GM13976 (cell line): ENCODE measurements around the gene MEGF11.

Experiments used
- DNase-seq: peaks from one replicate; pipeline ENCODE4 v3.0.0; 2012; ENCODE audit warnings: low spot score
- CTCF ChIP-seq: IDR thresholded peaks from 2 replicates; pipeline ENCODE4 v1.5.1; 2012; ENCODE audit warnings: borderline replicate concordance, mild to moderate bottlenecking; ENCODE audit not compliant: insufficient read depth; ENCODE audit errors: extremely low read depth, missing control alignments, control extremely low read depth
- in situ Hi-C: fragments of 300-500 bp; cut with MboI; formaldehyde crosslinking; loops from one replicate; pipeline ENCODE4 v1.12.0; 2022; ENCODE audit warnings: low sequenced_read_pairs, mixed read lengths, inconsistent platforms; ENCODE audit not compliant: unreplicated experiment

MEGF11 gene

GRCh38 chr15:66099950-66100671 is 153.4 kb downstream of the MEGF11 start:
- in situ Hi-C loops, result loop anchor here (25.0 kb wide), 1 partner anchor 463 kb away; no protein-coding TSS in a partner anchor
- DNase-seq, result no peak
- no peak for TF ChIP-seq CTCF

GRCh38 chr15:66098022-66098363 is 155.6 kb downstream of the MEGF11 start:
- TF ChIP-seq CTCF, result no peak
- DNase-seq, result no peak
- in situ Hi-C loops, result loop anchor here (25.0 kb wide), 1 partner anchor 461 kb away; no protein-coding TSS in a partner anchor

DNA sequence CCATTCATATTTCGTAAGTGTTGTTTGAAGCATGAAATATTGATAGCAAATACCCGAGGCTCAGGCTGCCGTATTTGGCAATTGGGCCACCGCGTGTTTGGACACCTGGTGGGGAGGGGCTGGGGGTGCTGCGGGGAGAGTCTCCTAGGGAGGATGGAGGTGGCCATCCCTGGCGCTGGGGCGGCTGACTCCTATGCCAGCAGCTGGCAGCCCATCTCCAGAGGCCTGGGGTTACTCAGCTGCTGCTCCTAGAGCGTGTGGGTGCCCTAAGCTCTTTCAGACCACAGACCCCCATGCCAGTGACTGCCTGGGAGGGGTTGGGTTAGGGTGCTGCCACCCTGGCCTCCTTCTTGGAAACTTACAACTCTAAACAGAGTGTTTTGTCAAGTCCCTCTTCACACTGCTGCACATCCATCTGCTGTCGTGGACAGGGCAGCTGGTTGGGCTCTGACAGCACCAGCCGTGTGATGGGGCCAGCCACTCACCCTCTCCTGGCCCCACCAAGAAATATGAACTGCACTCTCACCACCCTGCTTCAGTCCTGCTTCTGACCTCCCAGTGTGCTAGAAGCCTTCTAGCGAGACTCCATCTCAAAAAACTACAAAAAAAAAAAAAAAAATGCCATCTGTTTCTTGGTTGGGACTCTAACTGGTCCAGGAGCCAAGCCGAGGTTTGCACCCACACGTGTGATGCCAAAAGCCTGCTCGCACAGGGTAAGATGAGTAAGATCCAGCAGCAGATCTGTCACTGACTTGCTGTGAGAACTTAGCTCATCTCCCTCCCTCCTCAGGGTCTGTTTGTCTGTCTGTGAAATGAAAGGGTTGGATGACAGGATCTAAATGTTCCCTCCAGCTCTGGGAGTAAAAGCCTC is 156.2 kb downstream of the MEGF11 start:
- in situ Hi-C loops, result loop anchor here (25.0 kb wide), 1 partner anchor 460 kb away; no protein-coding TSS in a partner anchor
- no peak for DNase-seq
- no peak for TF ChIP-seq CTCF

- in situ Hi-C loops, result loop anchor here (25.0 kb wide), 1 partner anchor 459 kb away; no protein-coding TSS in a partner anchor
- no peak for TF ChIP-seq CTCF
- no peak for DNase-seq
Observed at GRCh38 chr15:66096688-66097058, 156.9 kb downstream of the MEGF11 start.

GRCh38 chr15:66095871-66096687 is 157.5 kb downstream of the MEGF11 start:
- in situ Hi-C loops, result loop anchor here (25.0 kb wide), 1 partner anchor 459 kb away; no protein-coding TSS in a partner anchor
- TF ChIP-seq CTCF, result no peak
- DNase-seq, result no peak

GRCh38 chr15:66094331-66094730 is 159.2 kb downstream of the MEGF11 start:
- in situ Hi-C loops, result loop anchor here (25.0 kb wide), 1 partner anchor 457 kb away; no protein-coding TSS in a partner anchor
- no peak for TF ChIP-seq CTCF
- no peak for DNase-seq
